ENCODE results near the gene SIAH3. TPM values are rescaled to one million over a fixed set of nuclear protein-coding genes. Genes with fewer than 3 reads are reported as not detected.
A peak's percentile ranks its signal among the peaks of the same experiment; 100 is the strongest.

The SIAH3 gene
- total RNA-seq, 2 donors from 2014 or later = not detected

GRCh38 chr13:45784755-45785675, 66.5 kb downstream of the SIAH3 start:
- TF ChIP-seq CTCF (IDR thresholded peaks at IDR 0.05) = no peak
- intact Hi-C loops (cut with DNase I) = no loop called here
- Histone ChIP-seq H3K4me1 (peaks cover 2% of the 10 kb centered on the region), H3K36me3 (no peaks in the 10 kb centered on the region), H3K4me3 (no peak overlapping the region), H3K27ac (no peak overlapping the region), H3K9me3 (no peaks in the 10 kb centered on the region), H3K27me3 (no peaks in the 10 kb centered on the region), H3K9ac (ENCODE audit: low read depth in 2 of 2, low read length in 2 of 2) (no peak overlapping the region)
- DNase-seq = no peak

GRCh38 chr13:45783346-45784043, 68.1 kb downstream of the SIAH3 start:
- Histone ChIP-seq H3K36me3 (no peaks in the 10 kb centered on the region), H3K27ac (no peak overlapping the region), H3K27me3 (no peaks in the 10 kb centered on the region), H3K4me1 (peaks cover 2% of the 10 kb centered on the region), H3K9ac (ENCODE audit: low read depth in 2 of 2, low read length in 2 of 2) (no peak overlapping the region), H3K9me3 (no peaks in the 10 kb centered on the region), H3K4me3 (no peak overlapping the region)
- TF ChIP-seq CTCF (IDR thresholded peaks at IDR 0.05) = no peak
- intact Hi-C loops (cut with DNase I) = no loop called here
- DNase-seq = no peak

- intact Hi-C loops (cut with DNase I) = no loop called here
- Histone ChIP-seq H3K9me3 (no peaks in the 10 kb centered on the region), H3K27ac (no peak overlapping the region), H3K36me3 (no peaks in the 10 kb centered on the region), H3K4me1 (peaks cover 2% of the 10 kb centered on the region), H3K4me3 (no peak overlapping the region), H3K27me3 (no peaks in the 10 kb centered on the region), H3K9ac (ENCODE audit: low read depth in 2 of 2, low read length in 2 of 2) (no peak overlapping the region)
- no peak for DNase-seq
- TF ChIP-seq CTCF (IDR thresholded peaks at IDR 0.05) = no peak
These were observed 69.1 kb downstream of the SIAH3 start for GRCh38 chr13:45782327-45783045.

- no peak for TF ChIP-seq CTCF (IDR thresholded peaks at IDR 0.05)
- peaks cover 2% of the 10 kb centered on the region for H3K4me1 ChIP-seq
- no peaks in the 10 kb centered on the region for H3K27me3 ChIP-seq
- intact Hi-C loops (cut with DNase I) = no loop called here
- no peaks in the 10 kb centered on the region for H3K36me3 ChIP-seq
- no peak overlapping the region for H3K4me3 ChIP-seq
- no peaks in the 10 kb centered on the region for H3K9me3 ChIP-seq
- no peak overlapping the region for H3K27ac ChIP-seq
- DNase-seq = peak; percentile 44
- H3K9ac ChIP-seq (ENCODE audit: low read depth in 2 of 2, low read length in 2 of 2) = no peak overlapping the region
These were observed 69.8 kb downstream of the SIAH3 start for GRCh38 chr13:45781553-45782326.

GRCh38 chr13:45779901-45780300, 71.7 kb downstream of the SIAH3 start:
- H3K36me3 ChIP-seq = no peaks in the 10 kb centered on the region
- H3K9ac ChIP-seq (ENCODE audit: low read depth in 2 of 2, low read length in 2 of 2) = no peak overlapping the region
- peaks cover 2% of the 10 kb centered on the region for H3K4me1 ChIP-seq
- H3K9me3 ChIP-seq = no peaks in the 10 kb centered on the region
- DNase-seq = no peak
- no peak for TF ChIP-seq CTCF (IDR thresholded peaks at IDR 0.05)
- intact Hi-C loops (cut with DNase I) = no loop called here
- H3K4me3 ChIP-seq = no peak overlapping the region
- H3K27me3 ChIP-seq = no peaks in the 10 kb centered on the region
- no peak overlapping the region for H3K27ac ChIP-seq

All from colonic mucosa (tissue), 4 donors.